Stimulated activated CD8-positive, alpha-beta memory T cell treated with anti-CD3 and anti-CD28 coated beads, Interleukin-12 subunit alpha, Interleukin-12 subunit beta, amount 100 ng/mL, for 24 hours (primary cell): ENCODE results near the gene CHKA.

Source experiments
- DNase-seq: peaks from one replicate; pipeline ENCODE4 v3.0.0-alpha.2; 2020; ENCODE audit errors: extremely low read depth

Gene CHKA

GRCh38 chr11:68121067-68121899 lies at the start of gene CHKA:
Gene CHKA, minus strand, starts transcription at chr11:68121388. Its CDS starts 211 bp downstream, at chr11:68121177.
- peak; percentile 69 for DNase-seq

GRCh38 chr11:68169442-68169841 lies 48.3 kb upstream of the CHKA start:
- DNase-seq = no peak

GRCh38 chr11:68168694-68169093 lies 47.5 kb upstream of the CHKA start:
- no peak for DNase-seq

GRCh38 chr11:68167474-68167873 lies 46.3 kb upstream of the CHKA start:
- no peak for DNase-seq

- DNase-seq = no peak
Observed at GRCh38 chr11:68166969-68167368, 45.8 kb upstream of the CHKA start.

GRCh38 chr11:68165601-68166000 lies 44.4 kb upstream of the CHKA start:
- DNase-seq = no peak

GRCh38 chr11:68164437-68164836 lies 43.2 kb upstream of the CHKA start:
- no peak for DNase-seq

GRCh38 chr11:68163691-68164090 lies 42.5 kb upstream of the CHKA start:
- DNase-seq = no peak

GRCh38 chr11:68160100-68160695 lies 39.0 kb upstream of the CHKA start:
- DNase-seq = no peak

GRCh38 chr11:68159665-68160064 lies 38.5 kb upstream of the CHKA start:
- no peak for DNase-seq

- no peak for DNase-seq
Observed at GRCh38 chr11:68159161-68159560, 38.0 kb upstream of the CHKA start.

GRCh38 chr11:68158580-68158979 lies 37.4 kb upstream of the CHKA start:
- DNase-seq = no peak

GRCh38 chr11:68153742-68154141 lies 32.6 kb upstream of the CHKA start:
- no peak for DNase-seq

- DNase-seq = no peak
Observed at GRCh38 chr11:68150037-68150436, 28.8 kb upstream of the CHKA start.

- DNase-seq = no peak
Observed at GRCh38 chr11:68149417-68149816, 28.2 kb upstream of the CHKA start.

- DNase-seq = no peak
Observed at GRCh38 chr11:68148879-68149278, 27.7 kb upstream of the CHKA start.

- no peak for DNase-seq
Observed at GRCh38 chr11:68148071-68148805, 27.1 kb upstream of the CHKA start.

GRCh38 chr11:68146704-68147474 lies 25.7 kb upstream of the CHKA start:
- no peak for DNase-seq

- DNase-seq = no peak
Observed at GRCh38 chr11:68146010-68146540, 24.9 kb upstream of the CHKA start.

GRCh38 chr11:68145120-68145866 lies 24.1 kb upstream of the CHKA start:
- no peak for DNase-seq

GRCh38 chr11:68143310-68143689 lies 22.1 kb upstream of the CHKA start:
- no peak for DNase-seq
